H9 (cell line): ENCODE measurements around the gene UBTF. TPM values are rescaled to one million over a fixed set of nuclear protein-coding genes. Genes with fewer than 3 reads are reported as not detected.
A peak's percentile ranks its signal among the peaks of the same experiment; 100 is the strongest.

Experiments used
- DNase-seq: peaks from one replicate; pipeline ENCODE4 v3.0.0-alpha.2; 2017
- H2AFZ ChIP-seq: one replicate; pipeline ENCODE4 v1.6.1; 2013; ENCODE audit warnings: mild to moderate bottlenecking, low read length, control low read depth, moderate library complexity
- H2AK5ac ChIP-seq: 2 replicates; pipeline ENCODE4 v1.6.1; 2013; ENCODE audit warnings: low read length, control low read depth, mixed read lengths; ENCODE audit not compliant: insufficient read length
- H2BK120ac ChIP-seq: one replicate; pipeline ENCODE4 v1.6.1; 2013; ENCODE audit warnings: low read depth, mild to moderate bottlenecking, low read length, control low read depth, inconsistent platforms; ENCODE audit not compliant: poor library complexity, severe bottlenecking
- H2BK12ac ChIP-seq: 2 replicates; pipeline ENCODE4 v1.6.1; 2013; ENCODE audit warnings: low read length, control low read depth, mixed read lengths, low read depth; ENCODE audit not compliant: insufficient read length
- H2BK15ac ChIP-seq: 2 replicates; pipeline ENCODE4 v1.6.1; 2013; ENCODE audit warnings: low read depth, low read length, control low read depth
- H2BK20ac ChIP-seq: one replicate; pipeline ENCODE4 v1.6.1; 2013; ENCODE audit warnings: low read depth, mild to moderate bottlenecking, low read length, control low read depth, inconsistent platforms; ENCODE audit not compliant: poor library complexity, severe bottlenecking
- H2BK5ac ChIP-seq: 2 replicates; pipeline ENCODE4 v1.6.1; 2013; ENCODE audit warnings: low read length, control low read depth, mixed read lengths; ENCODE audit not compliant: insufficient read length
- H3K14ac ChIP-seq: 2 replicates; pipeline ENCODE4 v1.6.1; 2013; ENCODE audit warnings: low read length, control low read depth; ENCODE audit not compliant: insufficient read depth
- H3K18ac ChIP-seq: 2 replicates; pipeline ENCODE4 v1.6.1; 2013; ENCODE audit warnings: low read depth, mild to moderate bottlenecking, mixed read lengths, low read length, control low read depth; ENCODE audit not compliant: insufficient read length
- H3K23ac ChIP-seq: 2 replicates; pipeline ENCODE4 v1.6.1; 2013; ENCODE audit warnings: low read length, control low read depth, mixed read lengths, low read depth; ENCODE audit not compliant: insufficient read length
- H3K23me2 ChIP-seq: 2 replicates; pipeline ENCODE4 v1.6.1; 2013; ENCODE audit warnings: low read depth, mild to moderate bottlenecking, mixed read lengths, low read length, control low read depth; ENCODE audit not compliant: insufficient read length, poor library complexity, severe bottlenecking
- H3K27ac ChIP-seq: 2 replicates; pipeline ENCODE4 v1.5.1; 2013; ENCODE audit warnings: low read length, control low read depth, mixed read lengths, low read depth; ENCODE audit not compliant: insufficient read length
- H3K27me3 ChIP-seq: 2 replicates; pipeline ENCODE4 v1.6.1; 2013; ENCODE audit warnings: low read length, control low read depth, inconsistent platforms; ENCODE audit not compliant: insufficient read depth
- H3K4ac ChIP-seq: 2 replicates; pipeline ENCODE4 v1.6.1; 2013; ENCODE audit warnings: low read depth, mild to moderate bottlenecking, control low read depth, inconsistent platforms, low read length, moderate library complexity
- H3K4me1 ChIP-seq: 2 replicates; pipeline ENCODE4 v1.6.1; 2013; ENCODE audit warnings: low read length, control low read depth, inconsistent platforms; ENCODE audit not compliant: insufficient read depth
- H3K4me2 ChIP-seq: 2 replicates; pipeline ENCODE4 v1.6.1; 2013; ENCODE audit warnings: low read length, control low read depth, mixed read lengths; ENCODE audit not compliant: insufficient read length, insufficient read depth
- H3K56ac ChIP-seq: 2 replicates; pipeline ENCODE4 v1.6.1; 2013; ENCODE audit warnings: low read depth, mild to moderate bottlenecking, mixed read lengths, low read length, control low read depth; ENCODE audit not compliant: insufficient read length
- H3K79me1 ChIP-seq: 2 replicates; pipeline ENCODE4 v1.6.1; 2013; ENCODE audit warnings: low read depth, mild to moderate bottlenecking, moderate library complexity, low read length, control low read depth, inconsistent platforms; ENCODE audit not compliant: insufficient read depth, poor library complexity, severe bottlenecking
- H3K79me2 ChIP-seq: 2 replicates; pipeline ENCODE4 v1.6.1; 2013; ENCODE audit warnings: low read length, control low read depth, inconsistent platforms; ENCODE audit not compliant: insufficient read depth
- H3K9ac ChIP-seq: 2 replicates; pipeline ENCODE4 v1.6.1; 2013; ENCODE audit warnings: low read length, control low read depth, mixed read lengths; ENCODE audit not compliant: insufficient read length; ENCODE audit errors: extremely low read depth
- H3K9me3 ChIP-seq: one replicate; pipeline ENCODE4 v1.6.1; 2013; ENCODE audit warnings: low read depth, low read length, inconsistent platforms; ENCODE audit not compliant: control insufficient read depth
- H3T11ph ChIP-seq: one replicate; pipeline ENCODE4 v1.6.1; 2013; ENCODE audit warnings: mild to moderate bottlenecking, low read length, control low read depth, inconsistent platforms
- H4K20me1 ChIP-seq: one replicate; pipeline ENCODE4 v1.6.1; 2013; ENCODE audit not compliant: control insufficient read depth, insufficient read length, insufficient read depth
- H4K5ac ChIP-seq: 2 replicates; pipeline ENCODE4 v1.6.1; 2013; ENCODE audit warnings: low read depth, mild to moderate bottlenecking, mixed read lengths, low read length, control low read depth; ENCODE audit not compliant: insufficient read length
- H4K8ac ChIP-seq: replicated peaks from 2 replicates; pipeline ENCODE4 v1.6.1; 2013; ENCODE audit warnings: low read length, control low read depth, mixed read lengths, low read depth; ENCODE audit not compliant: insufficient read length
- H4K91ac ChIP-seq: 2 replicates; pipeline ENCODE4 v1.6.1; 2013; ENCODE audit warnings: low read depth, mild to moderate bottlenecking, moderate library complexity, mixed read lengths, low read length, control low read depth; ENCODE audit not compliant: insufficient read length
- H3K27ac Mint-ChIP-seq, 3 experiments: 2 replicates in 2 of 3; 3 replicates in 1 of 3; pipeline ENCODE4 v1.8.0; 2020 to 2021; ENCODE audit warnings: mixed read lengths in 3 of 3, mild to moderate bottlenecking in 1 of 3, moderate library complexity in 1 of 3
- H3K27me3 Mint-ChIP-seq: 2 replicates; pipeline ENCODE4 v1.8.0; 2021; ENCODE audit warnings: low read depth, mild to moderate bottlenecking, moderate library complexity, mixed read lengths
- H3K36me3 Mint-ChIP-seq, 3 experiments: 2 replicates in 2 of 3; 3 replicates in 1 of 3; pipeline ENCODE4 v1.8.0; 2020 to 2021; ENCODE audit warnings: low read depth in 3 of 3, mixed read lengths in 3 of 3; ENCODE audit not compliant: insufficient read depth in 1 of 3
- H3K4me1 Mint-ChIP-seq, 2 experiments: 2 replicates each; pipeline ENCODE4 v1.8.0; 2020; ENCODE audit warnings: mixed read lengths in 2 of 2
- H3K4me3 Mint-ChIP-seq, 2 experiments: 2 replicates in 1 of 2; 3 replicates in 1 of 2; pipeline ENCODE4 v1.8.0; 2020 to 2021; ENCODE audit warnings: mild to moderate bottlenecking in 2 of 2, mixed read lengths in 2 of 2, moderate library complexity in 1 of 2
- H3K9me3 Mint-ChIP-seq, 2 experiments: 2 replicates in 1 of 2; 3 replicates in 1 of 2; pipeline ENCODE4 v1.8.0; 2020; ENCODE audit warnings: mild to moderate bottlenecking in 2 of 2, mixed read lengths in 2 of 2, moderate library complexity in 1 of 2
- WGBS: extraction: QIAGEN DNeasy Blood & Tissue Kit; methylation state at CpG from one replicate; pipeline ENCODE4 v1.1.7; 2013; ENCODE audit warnings: missing lambda C conversion rate, low lambda C conversion rate, mixed read lengths; ENCODE audit not compliant: insufficient read length; ENCODE audit errors: extremely low coverage; 5-methylcytosine and 5-hydroxymethylcytosine counted together
- total RNA-seq: library from RNA; stranded (reverse); gene quantifications from 2 replicates; pipeline ENCODE4 v1.2.1, GENCODE V29; 2021
- TF ChIP-seq, protein P1 (sequence below): fragments of 200-600 bp; sonication (generic); conservative IDR thresholded peaks from 3 replicates; pipeline ENCODE4 v1.8.0; 2021; ENCODE audit warnings: antibody characterized with exemption, mild to moderate bottlenecking

The UBTF gene
- total RNA-seq, 1 experiment from 2014 or later: 151 TPM

- Histone ChIP-seq H3K23ac (no peak within 1 kb of the TSS), H3K79me2 (peaks cover 4% of the 10 kb centered on the region; the same call in 1 of the 2 replicates), H2AFZ (no peak within 1 kb of the TSS), H2BK120ac (no peak within 1 kb of the TSS), H2BK12ac (no peak within 1 kb of the TSS), H2BK15ac (no peak within 1 kb of the TSS), H3K14ac (peak within 1 kb of the TSS; percentile 80; the same call in 1 of the 2 replicates), H3K18ac (peak within 1 kb of the TSS; percentile 70), H3K27me3 (no peaks in the 10 kb centered on the region), H3K9me3 (no peaks in the 10 kb centered on the region), H3K56ac (no peak within 1 kb of the TSS), H3K23me2 (peaks cover 6% of the 10 kb centered on the region), H3K4me1 (0 out of 2 replicates have a peak, but pooled peaks cover 2% of the 10 kb centered on the region), H3K9ac (peak within 1 kb of the TSS; percentile 73), H3K27ac (no peak within 1 kb of the TSS), H4K8ac (no peak within 1 kb of the TSS), H3T11ph (no peak within 1 kb of the TSS), H3K79me1 (no peaks in the 10 kb centered on the region), H4K20me1 (no peaks in the 10 kb centered on the region), H2BK5ac (no peak within 1 kb of the TSS), H4K5ac (no peak within 1 kb of the TSS), H3K4ac (no peak within 1 kb of the TSS), H4K91ac (no peak within 1 kb of the TSS), H2BK20ac (no peak within 1 kb of the TSS), H3K4me2 (peak within 1 kb of the TSS; percentile 65), H2AK5ac (no peak within 1 kb of the TSS)
- WGBS: no CpG with 5 or more reads among the region's 126 CpGs
- peak within 1 kb of the TSS; percentile 92 to 99 (median 99) for H3K27ac Mint-ChIP-seq
- TF ChIP-seq, protein P1, sequence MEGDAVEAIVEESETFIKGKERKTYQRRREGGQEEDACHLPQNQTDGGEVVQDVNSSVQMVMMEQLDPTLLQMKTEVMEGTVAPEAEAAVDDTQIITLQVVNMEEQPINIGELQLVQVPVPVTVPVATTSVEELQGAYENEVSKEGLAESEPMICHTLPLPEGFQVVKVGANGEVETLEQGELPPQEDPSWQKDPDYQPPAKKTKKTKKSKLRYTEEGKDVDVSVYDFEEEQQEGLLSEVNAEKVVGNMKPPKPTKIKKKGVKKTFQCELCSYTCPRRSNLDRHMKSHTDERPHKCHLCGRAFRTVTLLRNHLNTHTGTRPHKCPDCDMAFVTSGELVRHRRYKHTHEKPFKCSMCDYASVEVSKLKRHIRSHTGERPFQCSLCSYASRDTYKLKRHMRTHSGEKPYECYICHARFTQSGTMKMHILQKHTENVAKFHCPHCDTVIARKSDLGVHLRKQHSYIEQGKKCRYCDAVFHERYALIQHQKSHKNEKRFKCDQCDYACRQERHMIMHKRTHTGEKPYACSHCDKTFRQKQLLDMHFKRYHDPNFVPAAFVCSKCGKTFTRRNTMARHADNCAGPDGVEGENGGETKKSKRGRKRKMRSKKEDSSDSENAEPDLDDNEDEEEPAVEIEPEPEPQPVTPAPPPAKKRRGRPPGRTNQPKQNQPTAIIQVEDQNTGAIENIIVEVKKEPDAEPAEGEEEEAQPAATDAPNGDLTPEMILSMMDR: no peak
- peak within 1 kb of the TSS; percentile 90 to 92 for H3K4me3 Mint-ChIP-seq
- DNase-seq: peak; percentile 100
- H3K36me3 Mint-ChIP-seq: peaks cover 17 to 34% (median 33%) of the 10 kb centered on the region in 3 experiments; a peak in 6 of 7 replicates
- H3K27me3 Mint-ChIP-seq: no peaks in the 10 kb centered on the region; the same call in 1 of the 2 replicates
- peaks cover 30% of the 10 kb centered on the region in 2 experiments for H3K4me1 Mint-ChIP-seq
- no peaks in the 10 kb centered on the region for H3K9me3 Mint-ChIP-seq
Observed at GRCh38 chr17:44199553-44200477, 19.7 kb downstream of the UBTF start, which contains the start of gene ATXN7L3. Gene ATXN7L3 (minus strand): TSS chr17:44199884. CDS start chr17:44198070, 1,814 bp downstream.
